ENCODE measurements around the gene SNRPN. TPM values are rescaled to one million over a fixed set of nuclear protein-coding genes. Genes with fewer than 3 reads are reported as not detected.
A peak's percentile ranks its signal among the peaks of the same experiment; 100 is the strongest.
"Not testable (repeated sequence)": the region's sequence is repeated elsewhere in the genome, so short reads cannot be mapped to it uniquely, and the experiment has no call there.

Gene SNRPN
- polyA plus RNA-seq, 4 donors = 32.7 to 75.4 (median 58.8) TPM

DNA sequence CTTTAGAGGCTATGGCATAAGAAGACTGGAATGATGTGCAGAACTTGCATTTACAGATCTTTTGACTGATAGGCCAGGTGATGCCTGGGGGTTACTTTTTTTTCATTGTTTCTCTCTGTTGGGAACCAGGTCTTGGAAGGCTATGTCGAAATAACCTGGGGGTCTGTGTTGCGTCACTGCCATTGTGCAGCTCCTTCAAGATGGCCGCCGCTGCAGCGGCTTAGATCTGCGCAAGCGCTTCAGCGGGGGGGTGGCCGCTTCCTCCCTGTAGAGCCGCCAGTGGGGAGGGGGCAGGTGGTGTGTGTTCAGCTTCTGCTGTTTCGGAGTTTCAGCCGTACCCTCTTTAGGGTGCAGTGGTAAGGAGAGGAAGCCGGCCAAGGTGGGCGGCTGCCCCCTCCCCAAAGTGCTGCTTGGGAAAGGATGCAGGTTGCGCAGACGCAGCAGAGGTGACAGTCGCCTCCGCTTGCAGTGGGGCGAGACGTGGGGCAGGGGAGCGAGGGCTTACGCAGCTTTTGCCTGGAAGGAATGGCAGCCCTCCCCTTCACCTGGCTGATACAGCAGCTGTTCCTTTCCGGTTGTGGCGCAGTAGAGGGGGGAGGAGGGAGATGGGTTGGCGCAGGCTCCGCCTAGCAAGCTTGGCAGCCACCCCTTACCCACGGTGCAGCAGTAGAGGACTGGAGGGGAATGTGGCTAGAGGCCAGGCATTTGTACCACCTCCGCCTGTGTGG is 1.5 kb downstream of the SNRPN start:
- peaks cover 0 to 4% of the 10 kb centered on the region in 2 donors for H3K9me3 ChIP-seq (ENCODE audit: control insufficient read depth in 2 of 2, insufficient read depth in 1 of 2, low read depth in 1 of 2, low read length in 1 of 2)
- peaks cover 0 to 3% (median 0%) of the 10 kb centered on the region in 3 donors for H3K36me3 ChIP-seq (ENCODE audit: control insufficient read depth in 3 of 3, insufficient read depth in 2 of 3, low read depth in 1 of 3, low read length in 3 of 3)
- WGBS, 3 donors = 47 to 60% (median 55%) methylated on average over 27 to 28 of the region's 28 CpGs
- peak overlapping the region in 2 of 3 donors; percentile 83 to 84 for H3K27ac ChIP-seq (ENCODE audit: low read depth in 1 of 3, low read length in 2 of 3)
- no peaks in the 10 kb centered on the region for H3K27me3 ChIP-seq (ENCODE audit: control insufficient read depth in 3 of 3, insufficient read depth in 3 of 3, low read length in 3 of 3)
- DNase-seq = peak; percentile 49 to 84
- no peak for FAIRE-seq
- H3K4me1 ChIP-seq (ENCODE audit: control insufficient read depth in 3 of 3, insufficient read depth in 2 of 3, low read depth in 1 of 3, low read length in 2 of 3) = no peaks in the 10 kb centered on the region
- H3K4me3 ChIP-seq (ENCODE audit: low read depth in 1 of 3, low read length in 3 of 3) = peak overlapping the region; percentile 65 to 83 (median 76)

DNA sequence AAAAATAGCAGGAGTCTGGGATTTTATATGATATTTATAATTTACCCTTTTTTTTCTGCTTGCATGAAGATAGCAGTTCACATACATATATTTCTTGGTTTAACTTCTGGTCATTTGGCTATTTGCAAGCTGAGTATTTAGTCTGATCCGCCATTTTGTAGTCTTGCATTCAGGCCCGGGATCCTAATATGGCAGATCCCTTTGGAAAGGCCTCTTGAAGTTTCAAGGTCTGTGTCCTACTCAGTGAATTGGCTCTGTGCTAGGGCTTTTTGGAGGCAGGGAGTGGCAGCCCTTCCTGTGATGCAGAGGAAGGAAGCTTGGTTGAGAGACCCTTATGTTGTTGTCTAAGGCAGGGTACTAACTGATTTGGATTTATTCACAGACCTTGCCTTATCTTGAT is 2.9 kb downstream of the SNRPN start:
- no peaks in the 10 kb centered on the region for H3K27me3 ChIP-seq (ENCODE audit: control insufficient read depth in 3 of 3, insufficient read depth in 3 of 3, low read length in 3 of 3)
- H3K4me3 ChIP-seq (ENCODE audit: low read depth in 1 of 3, low read length in 3 of 3) = no peak overlapping the region
- H3K4me1 ChIP-seq (ENCODE audit: control insufficient read depth in 3 of 3, insufficient read depth in 2 of 3, low read depth in 1 of 3, low read length in 2 of 3) = no peaks in the 10 kb centered on the region
- H3K27ac ChIP-seq (ENCODE audit: low read depth in 1 of 3, low read length in 2 of 3) = no peak overlapping the region
- FAIRE-seq (no peak), DNase-seq (no peak)
- 76 to 83% (median 82%) methylated on average over 2 of the region's 2 CpGs for WGBS, 3 donors
- H3K36me3 ChIP-seq (ENCODE audit: control insufficient read depth in 3 of 3, insufficient read depth in 2 of 3, low read depth in 1 of 3, low read length in 3 of 3) = peaks cover 0 to 3% (median 0%) of the 10 kb centered on the region in 3 donors
- peaks cover 0 to 4% of the 10 kb centered on the region in 2 donors for H3K9me3 ChIP-seq (ENCODE audit: control insufficient read depth in 2 of 2, insufficient read depth in 1 of 2, low read depth in 1 of 2, low read length in 1 of 2)

DNA sequence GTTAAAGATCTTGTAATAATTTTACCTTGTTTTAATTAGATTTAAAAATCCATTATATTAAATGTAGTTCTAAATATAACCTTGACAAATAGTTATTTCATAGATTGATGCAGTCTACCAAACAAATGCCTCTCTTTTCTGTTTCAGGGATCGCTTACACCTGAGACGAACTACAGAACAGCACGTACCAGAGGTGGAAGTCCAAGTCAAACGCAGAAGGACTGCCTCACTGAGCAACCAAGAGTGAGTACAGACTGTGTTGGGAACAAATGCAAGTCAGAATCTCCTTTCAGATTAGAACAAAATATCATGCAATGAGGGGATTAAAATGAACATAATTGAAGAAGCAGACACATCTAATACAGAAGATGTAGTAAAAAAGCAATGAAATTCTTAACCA is 7.2 kb downstream of the SNRPN start:
- FAIRE-seq = no peak
- 85 to 91% (median 88%) methylated on average over 4 of the region's 4 CpGs for WGBS, 3 donors

DNA sequence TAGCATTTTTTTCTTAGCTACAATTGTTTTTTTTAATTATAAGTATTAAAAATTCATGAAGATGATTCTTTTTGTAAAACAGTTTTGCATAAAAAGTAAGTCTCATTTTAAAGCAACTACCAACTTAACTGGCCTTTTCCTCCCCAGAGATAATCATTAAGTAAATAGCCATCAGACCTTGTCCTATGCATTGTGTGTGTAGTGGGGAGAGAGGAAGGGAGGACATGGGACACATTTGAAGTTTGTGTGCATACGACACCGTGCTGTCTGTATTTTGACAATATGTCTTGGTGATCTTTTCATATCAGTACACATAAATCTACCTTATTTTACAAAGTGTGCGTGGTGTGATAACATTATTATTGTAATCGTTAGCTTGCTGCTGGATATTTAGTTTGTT is 8.1 kb downstream of the SNRPN start:
- no peak for FAIRE-seq
- Histone ChIP-seq H3K9me3 (ENCODE audit: control insufficient read depth in 2 of 2, insufficient read depth in 1 of 2, low read depth in 1 of 2, low read length in 1 of 2) (peaks cover 0 to 5% of the 10 kb centered on the region in 2 donors), H3K36me3 (ENCODE audit: control insufficient read depth in 3 of 3, insufficient read depth in 2 of 3, low read depth in 1 of 3, low read length in 3 of 3) (peaks cover 2 to 17% (median 7%) of the 10 kb centered on the region in 3 donors), H3K4me1 (ENCODE audit: control insufficient read depth in 3 of 3, insufficient read depth in 2 of 3, low read depth in 1 of 3, low read length in 2 of 3) (no peaks in the 10 kb centered on the region), H3K27ac (ENCODE audit: low read depth in 1 of 3, low read length in 2 of 3) (no peak overlapping the region), H3K27me3 (ENCODE audit: control insufficient read depth in 3 of 3, insufficient read depth in 3 of 3, low read length in 3 of 3) (no peaks in the 10 kb centered on the region), H3K4me3 (ENCODE audit: low read depth in 1 of 3, low read length in 3 of 3) (no peak overlapping the region)
- WGBS, 3 donors = 84 to 94% (median 91%) methylated on average over 4 of the region's 4 CpGs
- DNase-seq = no peak

More for the DNA sequence above, 7.2 kb downstream of the SNRPN start:
- no peak overlapping the region for H3K27ac ChIP-seq (ENCODE audit: low read depth in 1 of 3, low read length in 2 of 3)
- DNase-seq = no peak
- H3K36me3 ChIP-seq (ENCODE audit: control insufficient read depth in 3 of 3, insufficient read depth in 2 of 3, low read depth in 1 of 3, low read length in 3 of 3) = peaks cover 2 to 15% (median 5%) of the 10 kb centered on the region in 3 donors
- no peaks in the 10 kb centered on the region for H3K4me1 ChIP-seq (ENCODE audit: control insufficient read depth in 3 of 3, insufficient read depth in 2 of 3, low read depth in 1 of 3, low read length in 2 of 3)
- H3K9me3 ChIP-seq (ENCODE audit: control insufficient read depth in 2 of 2, insufficient read depth in 1 of 2, low read depth in 1 of 2, low read length in 1 of 2) = peaks cover 0 to 3% of the 10 kb centered on the region in 2 donors
- H3K4me3 ChIP-seq (ENCODE audit: low read depth in 1 of 3, low read length in 3 of 3) = no peak overlapping the region
- no peaks in the 10 kb centered on the region for H3K27me3 ChIP-seq (ENCODE audit: control insufficient read depth in 3 of 3, insufficient read depth in 3 of 3, low read length in 3 of 3)

DNA sequence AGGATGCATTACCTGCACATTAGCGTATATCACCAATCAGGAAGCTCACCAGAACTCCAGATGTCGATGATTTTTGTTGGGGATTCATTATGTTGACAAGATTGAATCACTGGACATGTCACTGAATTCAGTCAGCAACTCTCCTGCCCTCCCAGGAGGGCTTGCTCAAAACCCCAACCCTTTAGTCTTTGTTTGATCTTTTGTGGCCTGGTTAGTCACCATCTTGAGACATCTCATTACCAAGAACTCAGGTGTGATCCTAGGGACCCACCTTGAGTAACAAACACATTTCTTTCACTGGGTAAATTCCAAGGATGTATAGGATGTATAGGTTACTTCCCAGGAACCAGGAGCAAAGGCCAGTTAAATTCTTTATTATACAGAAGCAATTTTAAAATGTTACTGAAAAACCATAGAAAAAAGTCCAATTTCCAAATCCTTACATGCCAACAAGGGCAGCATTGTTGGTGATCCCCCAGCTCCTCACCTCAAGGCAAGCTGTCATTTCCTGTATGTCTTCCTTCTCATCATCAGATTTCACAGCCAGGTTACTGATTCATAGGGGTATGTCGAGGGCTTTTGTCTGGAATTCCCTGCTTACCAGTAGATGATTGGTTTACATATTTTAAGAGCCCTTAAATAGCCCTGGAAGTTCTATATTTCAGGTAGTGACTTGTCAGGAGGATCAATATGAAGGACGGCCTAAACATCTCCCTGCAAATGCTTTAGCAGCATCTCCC is 11.7 kb downstream of the SNRPN start:
- Histone ChIP-seq H3K27me3 (ENCODE audit: control insufficient read depth in 3 of 3, insufficient read depth in 3 of 3, low read length in 3 of 3) (no peaks in the 10 kb centered on the region), H3K4me3 (ENCODE audit: low read depth in 1 of 3, low read length in 3 of 3) (no peak overlapping the region), H3K4me1 (ENCODE audit: control insufficient read depth in 3 of 3, insufficient read depth in 2 of 3, low read depth in 1 of 3, low read length in 2 of 3) (no peaks in the 10 kb centered on the region), H3K36me3 (ENCODE audit: control insufficient read depth in 3 of 3, insufficient read depth in 2 of 3, low read depth in 1 of 3, low read length in 3 of 3) (peaks cover 2 to 20% (median 7%) of the 10 kb centered on the region in 3 donors), H3K9me3 (ENCODE audit: control insufficient read depth in 2 of 2, insufficient read depth in 1 of 2, low read depth in 1 of 2, low read length in 1 of 2) (peaks cover 0 to 5% of the 10 kb centered on the region in 2 donors), H3K27ac (ENCODE audit: low read depth in 1 of 3, low read length in 2 of 3) (no peak overlapping the region)
- DNase-seq (no peak), FAIRE-seq (no peak)
- WGBS, 3 donors = 69 to 75% (median 71%) methylated on average over 4 of the region's 4 CpGs

DNA sequence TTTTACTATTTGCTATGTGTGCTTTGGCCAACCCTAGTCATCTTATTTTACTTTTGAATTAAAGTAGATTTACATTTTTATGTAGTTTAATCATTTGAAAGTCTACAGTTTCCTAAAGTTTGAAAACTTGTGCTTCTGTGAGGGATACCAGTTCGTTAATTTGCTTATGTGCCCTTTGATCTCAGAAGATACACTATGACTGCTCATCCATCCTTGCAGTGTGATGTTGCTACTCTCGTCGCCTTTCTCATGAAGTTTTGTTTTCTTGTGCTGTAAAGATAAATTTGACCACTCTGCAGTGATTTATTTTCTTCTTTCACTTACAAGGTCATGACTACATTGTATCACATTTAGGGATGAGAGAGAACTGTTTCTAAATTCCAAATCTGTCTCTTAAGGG is 16.3 kb downstream of the SNRPN start:
- FAIRE-seq (no peak), DNase-seq (no peak)
- Histone ChIP-seq H3K9me3 (ENCODE audit: control insufficient read depth in 2 of 2, insufficient read depth in 1 of 2, low read depth in 1 of 2, low read length in 1 of 2) (peaks cover 0 to 14% of the 10 kb centered on the region in 2 donors), H3K4me3 (ENCODE audit: low read depth in 1 of 3, low read length in 3 of 3) (no peak overlapping the region), H3K4me1 (ENCODE audit: control insufficient read depth in 3 of 3, insufficient read depth in 2 of 3, low read depth in 1 of 3, low read length in 2 of 3) (no peaks in the 10 kb centered on the region), H3K27ac (ENCODE audit: low read depth in 1 of 3, low read length in 2 of 3) (no peak overlapping the region), H3K36me3 (ENCODE audit: control insufficient read depth in 3 of 3, insufficient read depth in 2 of 3, low read depth in 1 of 3, low read length in 3 of 3) (peaks cover 2 to 18% (median 10%) of the 10 kb centered on the region in 3 donors), H3K27me3 (ENCODE audit: control insufficient read depth in 3 of 3, insufficient read depth in 3 of 3, low read length in 3 of 3) (no peaks in the 10 kb centered on the region)
- WGBS, 3 donors = 75 to 83% (median 79%) methylated on average over 3 of the region's 3 CpGs

DNA sequence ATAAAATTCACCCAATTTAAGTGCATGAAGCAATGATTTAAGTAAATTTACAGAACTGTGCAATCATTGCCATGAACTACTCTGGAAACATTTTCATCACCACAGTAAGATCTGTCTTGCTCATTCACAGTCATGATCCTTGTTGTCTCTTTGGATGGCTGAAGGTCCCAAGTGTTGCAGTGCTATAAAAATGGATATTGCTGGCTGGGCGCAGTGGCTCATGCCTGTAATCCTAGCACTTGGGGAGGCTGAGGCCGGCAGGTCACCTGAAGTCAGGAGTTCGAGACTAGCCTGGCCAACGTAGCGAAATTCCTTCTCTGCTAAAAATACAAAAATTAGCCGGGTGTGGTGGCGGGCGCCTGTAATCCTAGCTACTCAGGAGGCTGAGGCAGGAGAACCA is 17.0 kb downstream of the SNRPN start:
- H3K36me3 ChIP-seq (ENCODE audit: control insufficient read depth in 3 of 3, insufficient read depth in 2 of 3, low read depth in 1 of 3, low read length in 3 of 3) = peaks cover 2 to 18% (median 9%) of the 10 kb centered on the region in 3 donors
- 92 to 94% (median 92%) methylated on average over 8 of the region's 8 CpGs for WGBS, 3 donors
- no peak overlapping the region for H3K4me3 ChIP-seq (ENCODE audit: low read depth in 1 of 3, low read length in 3 of 3)
- peaks cover 0 to 16% of the 10 kb centered on the region in 2 donors for H3K9me3 ChIP-seq (ENCODE audit: control insufficient read depth in 2 of 2, insufficient read depth in 1 of 2, low read depth in 1 of 2, low read length in 1 of 2)
- H3K27ac ChIP-seq (ENCODE audit: low read depth in 1 of 3, low read length in 2 of 3) = no peak overlapping the region
- no peaks in the 10 kb centered on the region for H3K27me3 ChIP-seq (ENCODE audit: control insufficient read depth in 3 of 3, insufficient read depth in 3 of 3, low read length in 3 of 3)
- no peak for DNase-seq
- H3K4me1 ChIP-seq (ENCODE audit: control insufficient read depth in 3 of 3, insufficient read depth in 2 of 3, low read depth in 1 of 3, low read length in 2 of 3) = no peaks in the 10 kb centered on the region
- FAIRE-seq = no peak

DNA sequence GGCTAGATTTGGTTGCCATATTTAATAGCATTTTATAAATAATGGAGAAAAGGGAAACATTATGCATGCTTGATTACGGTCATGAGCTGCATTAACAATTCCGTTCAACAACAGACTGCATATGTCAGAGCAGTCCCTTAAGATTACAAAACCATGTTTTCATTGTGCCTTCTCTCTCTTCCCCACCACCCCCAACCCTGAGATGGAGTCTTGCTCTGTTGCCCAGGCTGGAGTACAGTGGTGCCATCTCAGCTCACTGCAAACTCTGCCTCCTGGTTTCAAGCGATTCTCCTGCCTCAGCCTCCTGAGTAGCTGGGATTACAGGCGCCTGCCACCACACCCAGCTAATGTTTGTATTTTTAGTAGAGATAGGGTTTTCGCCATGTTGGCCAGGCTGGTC is 17.9 kb downstream of the SNRPN start:
- not testable (repeated sequence) for DNase-seq; FAIRE-seq; H3K27me3 ChIP-seq (ENCODE audit: control insufficient read depth in 3 of 3, insufficient read depth in 3 of 3, low read length in 3 of 3); H3K27ac ChIP-seq (ENCODE audit: low read depth in 1 of 3, low read length in 2 of 3); H3K4me3 ChIP-seq (ENCODE audit: low read depth in 1 of 3, low read length in 3 of 3); H3K4me1 ChIP-seq (ENCODE audit: control insufficient read depth in 3 of 3, insufficient read depth in 2 of 3, low read depth in 1 of 3, low read length in 2 of 3)
- Histone ChIP-seq H3K9me3 (ENCODE audit: control insufficient read depth in 2 of 2, insufficient read depth in 1 of 2, low read depth in 1 of 2, low read length in 1 of 2) (peaks cover 0 to 19% of the 10 kb centered on the region in 2 donors), H3K36me3 (ENCODE audit: control insufficient read depth in 3 of 3, insufficient read depth in 2 of 3, low read depth in 1 of 3, low read length in 3 of 3) (peaks cover 2 to 21% (median 5%) of the 10 kb centered on the region in 3 donors)
- WGBS, 3 donors = 91 to 94% (median 92%) methylated on average over 5 of the region's 5 CpGs
